OCI-LY1 (cell line): ENCODE results near the gene FOXP3.

Experiments
- H2AFZ ChIP-seq: fragments of 200-600 bp; sonication (generic), shearing (Covaris generic); 2 replicates; pipeline ENCODE4 v1.6.0; 2014; ENCODE audit warnings: antibody characterized with exemption, mild to moderate bottlenecking, low read length
- H3F3A ChIP-seq: fragments of 200-600 bp; sonication (generic), shearing (Covaris generic); 2 replicates; pipeline ENCODE4 v1.6.0; 2014; ENCODE audit warnings: mild to moderate bottlenecking, antibody characterized with exemption, low read length, moderate library complexity; ENCODE audit not compliant: insufficient read depth
- H3K27ac ChIP-seq: fragments of 200-600 bp; sonication (generic); 2 replicates; pipeline ENCODE4 v1.5.1; 2014; ENCODE audit warnings: low read length, mixed run types, mild to moderate bottlenecking, low read depth; ENCODE audit not compliant: poor library complexity, severe bottlenecking
- H3K27me3 ChIP-seq: fragments of 200-600 bp; sonication (generic); 2 replicates; pipeline ENCODE4 v1.6.0; 2014; ENCODE audit warnings: antibody characterized with exemption, mild to moderate bottlenecking, low read length, moderate library complexity; ENCODE audit not compliant: insufficient read depth
- H3K36me3 ChIP-seq: fragments of 200-600 bp; sonication (generic); 2 replicates; pipeline ENCODE4 v1.6.1; 2014; ENCODE audit warnings: mild to moderate bottlenecking, antibody characterized with exemption, low read length, moderate library complexity, mixed read lengths; ENCODE audit not compliant: insufficient read depth
- H3K4me1 ChIP-seq: fragments of 200-600 bp; sonication (generic); 2 replicates; pipeline ENCODE4 v1.5.1; 2014; ENCODE audit warnings: mild to moderate bottlenecking, low read length, moderate library complexity; ENCODE audit not compliant: insufficient read depth, severe bottlenecking
- H3K4me2 ChIP-seq: fragments of 200-600 bp; sonication (generic), shearing (Covaris generic); 2 replicates; pipeline ENCODE4 v1.6.1; 2014; ENCODE audit warnings: low read length
- H3K4me3 ChIP-seq: fragments of 200-600 bp; sonication (generic); 2 replicates; pipeline ENCODE4 v1.5.1; 2014; ENCODE audit warnings: low read length, low read depth, mild to moderate bottlenecking, mixed read lengths; ENCODE audit not compliant: poor library complexity, severe bottlenecking
- H3K79me2 ChIP-seq: fragments of 200-600 bp; shearing (Covaris generic); 2 replicates; pipeline ENCODE4 v1.6.1; 2016; ENCODE audit warnings: mixed run types, low read length, mixed read lengths; ENCODE audit not compliant: insufficient read depth
- H3K9ac ChIP-seq: fragments of 200-600 bp; sonication (generic), shearing (Covaris generic); 2 replicates; pipeline ENCODE4 v1.6.1; 2014; ENCODE audit warnings: mild to moderate bottlenecking, low read length, mixed read lengths
- H3K9me2 ChIP-seq: fragments of 200-600 bp; sonication (generic), shearing (Covaris generic); 2 replicates; pipeline ENCODE4 v1.6.1; 2014; ENCODE audit warnings: low read depth, mild to moderate bottlenecking, low read length, mixed read lengths
- H3K9me3 ChIP-seq: fragments of 200-600 bp; shearing (Covaris generic); 2 replicates; pipeline ENCODE4 v1.6.1; 2014; ENCODE audit warnings: low read length, mixed read lengths
- H4K20me1 ChIP-seq: fragments of 200-600 bp; sonication (generic), shearing (Covaris generic); 2 replicates; pipeline ENCODE4 v1.6.0; 2016; ENCODE audit warnings: mild to moderate bottlenecking, low read length; ENCODE audit not compliant: insufficient read depth
- EZH2 ChIP-seq: fragments of 200-600 bp; sonication (generic), shearing (Covaris generic); IDR thresholded peaks from 2 replicates; pipeline ENCODE4 v1.8.0; 2017; ENCODE audit warnings: borderline replicate concordance, mixed run types, mild to moderate bottlenecking, antibody characterized with exemption, low read length, moderate library complexity, mixed read lengths
- TF ChIP-seq, protein P1 (sequence below): fragments of 200-600 bp; sonication (generic), shearing (Covaris generic); IDR thresholded peaks from 2 replicates; pipeline ENCODE4 v1.5.1; 2017; ENCODE audit warnings: mild to moderate bottlenecking, antibody characterized with exemption, low read length, moderate library complexity, mixed read lengths

Gene FOXP3

DNA sequence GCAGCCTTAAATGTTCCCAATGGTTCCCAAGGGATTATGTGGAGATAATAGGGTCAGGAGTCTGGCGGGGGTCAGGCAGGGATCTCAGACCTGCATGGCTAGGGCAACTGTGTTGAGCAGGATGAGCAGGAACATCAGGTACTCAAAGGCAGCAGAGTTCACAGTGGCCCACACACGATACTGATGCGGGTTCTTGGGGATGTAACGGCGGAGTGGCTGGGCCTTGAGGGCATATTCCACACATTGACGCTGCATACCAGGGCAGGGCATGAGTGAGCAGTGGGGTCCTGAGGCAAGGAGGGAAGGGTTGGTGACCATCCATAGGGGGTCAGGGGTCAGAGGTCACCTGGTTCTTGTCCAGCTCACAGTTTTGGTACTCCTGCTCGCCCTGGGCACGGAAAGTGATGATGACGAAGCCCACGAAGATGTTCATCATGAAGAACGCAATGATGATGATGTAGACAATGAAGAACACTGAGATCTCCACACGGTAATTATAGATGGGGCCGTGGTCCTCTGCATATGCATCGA lies 49.4 kb downstream of the FOXP3 start:
- Histone ChIP-seq H3K9me3 (no peaks in the 10 kb centered on the region), H3K27ac (no peak overlapping the region), H3K79me2 (no peaks in the 10 kb centered on the region), H3K36me3 (no peaks in the 10 kb centered on the region), H3K4me3 (no peak overlapping the region), H3K27me3 (no peaks in the 10 kb centered on the region), H3F3A (no peaks in the 10 kb centered on the region), H3K4me2 (no peak overlapping the region), H3K9me2 (no peaks in the 10 kb centered on the region), H3K9ac (no peak overlapping the region), H3K4me1 (no peaks in the 10 kb centered on the region), H2AFZ (no peak overlapping the region), H4K20me1 (no peaks in the 10 kb centered on the region)
- TF ChIP-seq, protein P1, sequence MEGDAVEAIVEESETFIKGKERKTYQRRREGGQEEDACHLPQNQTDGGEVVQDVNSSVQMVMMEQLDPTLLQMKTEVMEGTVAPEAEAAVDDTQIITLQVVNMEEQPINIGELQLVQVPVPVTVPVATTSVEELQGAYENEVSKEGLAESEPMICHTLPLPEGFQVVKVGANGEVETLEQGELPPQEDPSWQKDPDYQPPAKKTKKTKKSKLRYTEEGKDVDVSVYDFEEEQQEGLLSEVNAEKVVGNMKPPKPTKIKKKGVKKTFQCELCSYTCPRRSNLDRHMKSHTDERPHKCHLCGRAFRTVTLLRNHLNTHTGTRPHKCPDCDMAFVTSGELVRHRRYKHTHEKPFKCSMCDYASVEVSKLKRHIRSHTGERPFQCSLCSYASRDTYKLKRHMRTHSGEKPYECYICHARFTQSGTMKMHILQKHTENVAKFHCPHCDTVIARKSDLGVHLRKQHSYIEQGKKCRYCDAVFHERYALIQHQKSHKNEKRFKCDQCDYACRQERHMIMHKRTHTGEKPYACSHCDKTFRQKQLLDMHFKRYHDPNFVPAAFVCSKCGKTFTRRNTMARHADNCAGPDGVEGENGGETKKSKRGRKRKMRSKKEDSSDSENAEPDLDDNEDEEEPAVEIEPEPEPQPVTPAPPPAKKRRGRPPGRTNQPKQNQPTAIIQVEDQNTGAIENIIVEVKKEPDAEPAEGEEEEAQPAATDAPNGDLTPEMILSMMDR, result no peak
- no peak for TF ChIP-seq EZH2

DNA sequence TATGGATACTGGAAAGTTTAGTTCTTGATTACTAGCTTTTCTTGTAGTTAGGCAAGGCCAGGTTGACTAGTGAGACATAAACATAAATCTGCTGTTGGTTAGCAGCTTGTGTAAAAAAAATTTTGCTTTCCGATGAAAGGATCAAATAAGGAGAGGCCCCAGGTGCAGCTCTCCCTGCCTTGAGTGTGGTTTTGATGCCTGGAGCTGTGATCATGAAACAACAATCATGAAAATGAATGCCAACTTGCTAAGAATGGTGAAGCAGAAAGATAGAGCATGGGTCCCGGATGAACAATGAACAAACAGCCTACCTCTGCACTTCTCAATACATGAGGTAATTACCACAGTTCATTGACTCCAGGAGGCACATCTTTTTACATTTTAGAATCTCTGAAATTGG lies 50.1 kb downstream of the FOXP3 start:
- no peaks in the 10 kb centered on the region for H3K9me2 ChIP-seq
- H3K36me3 ChIP-seq, result no peaks in the 10 kb centered on the region
- no peaks in the 10 kb centered on the region for H3K4me1 ChIP-seq
- H3K4me3 ChIP-seq, result no peak overlapping the region
- no peaks in the 10 kb centered on the region for H3F3A ChIP-seq
- no peak overlapping the region for H3K27ac ChIP-seq
- no peaks in the 10 kb centered on the region for H3K27me3 ChIP-seq
- H3K9ac ChIP-seq, result no peak overlapping the region
- H3K4me2 ChIP-seq, result no peak overlapping the region
- H2AFZ ChIP-seq, result no peak overlapping the region
- TF ChIP-seq EZH2, result no peak
- TF ChIP-seq, protein P1, result no peak
- no peaks in the 10 kb centered on the region for H4K20me1 ChIP-seq
- no peaks in the 10 kb centered on the region for H3K9me3 ChIP-seq
- no peaks in the 10 kb centered on the region for H3K79me2 ChIP-seq

GRCh38 chrX:49212861-49213260 lies 51.6 kb downstream of the FOXP3 start:
- Histone ChIP-seq H3K4me1 (no peaks in the 10 kb centered on the region), H3K27me3 (no peaks in the 10 kb centered on the region), H3K27ac (no peak overlapping the region), H3K4me3 (no peak overlapping the region), H3K4me2 (no peak overlapping the region), H4K20me1 (no peaks in the 10 kb centered on the region), H3K36me3 (no peaks in the 10 kb centered on the region), H3K9me2 (no peaks in the 10 kb centered on the region), H2AFZ (no peak overlapping the region), H3K79me2 (no peaks in the 10 kb centered on the region), H3F3A (no peaks in the 10 kb centered on the region), H3K9ac (no peak overlapping the region), H3K9me3 (no peaks in the 10 kb centered on the region)
- TF ChIP-seq EZH2, result no peak
- TF ChIP-seq, protein P1, result no peak
